Endothelial cell of umbilical vein (primary cell): Measurements from ENCODE around the gene POLE4. TPM values are rescaled to one million over a fixed set of nuclear protein-coding genes. Genes with fewer than 3 reads are reported as not detected.

Experiments
- BruUV-seq: library from RNA; stranded (reverse); fragments of 400-500 nt; replicated peaks from 2 replicates; lab custom pipeline; 2021; lab: Mats Ljungman, UMichigan
- CTCF ChIA-PET: fragments of 300-600, 350-600 bp; sonication (Branson Sonifier 250); formaldehyde crosslinking; loops from one replicate; lab custom pipeline; 2021; ENCODE audit warnings: antibody characterized with exemption, inconsistent platforms; lab: Charles Lee
- POLR2A ChIA-PET: fragments of 300-600, 350-600 bp; sonication (Branson Sonifier 250); formaldehyde crosslinking; loops from one replicate; lab custom pipeline; 2021; ENCODE audit warnings: antibody characterized with exemption, inconsistent platforms; lab: Charles Lee
- DNase-seq: peaks from one replicate; pipeline ENCODE4 v3.0.0-alpha.2; 2011; ENCODE audit warnings: low read depth, low spot score
- FAIRE-seq: peaks from 2 replicates; lab custom pipeline; 2011; peaks lifted over from hg19 to GRCh38; lab: Jason Lieb, UNC
- H2AFZ ChIP-seq: 2 replicates; pipeline ENCODE4 v1.6.0; 2012; ENCODE audit warnings: low read depth, low read length, control low read depth, inconsistent platforms
- H3K27ac ChIP-seq: 2 replicates; pipeline ENCODE4 v1.5.1; 2011; ENCODE audit warnings: low read depth, mild to moderate bottlenecking, control low read depth, low read length, moderate library complexity; ENCODE audit not compliant: insufficient read depth
- H3K27me3 ChIP-seq, 2 experiments: 2 replicates each; pipeline versions ENCODE4 v1.6.0 to v1.6.1; 2011; ENCODE audit warnings: low read length in 2 of 2, mixed read lengths in 1 of 2; ENCODE audit not compliant: control insufficient read depth in 2 of 2, insufficient read depth in 2 of 2
- H3K36me3 ChIP-seq, 2 experiments: 2 replicates in 1 of 2; 3 replicates in 1 of 2; pipeline ENCODE4 v1.5.1; 2011; ENCODE audit warnings: low read length in 2 of 2, mild to moderate bottlenecking in 1 of 2, moderate library complexity in 1 of 2; ENCODE audit not compliant: control insufficient read depth in 2 of 2, insufficient read depth in 2 of 2; ENCODE audit errors: extremely low read depth in 1 of 2
- H3K4me1 ChIP-seq: 3 replicates; pipeline ENCODE4 v1.5.1; 2011; ENCODE audit warnings: mild to moderate bottlenecking, low read length; ENCODE audit not compliant: control insufficient read depth, insufficient read depth; ENCODE audit errors: extremely low read depth
- H3K4me2 ChIP-seq: 2 replicates; pipeline ENCODE4 v1.6.1; 2011; ENCODE audit warnings: low read length, control low read depth, mixed read lengths; ENCODE audit not compliant: insufficient read depth
- H3K4me3 ChIP-seq, 3 experiments: fragments of 200-600 bp in 1 of 3; sonication (generic), shearing (Covaris generic) in 1 of 3; replicated peaks in 1 of 3; 2 replicates each; pipeline ENCODE4 v1.5.1; 2011 to 2016; ENCODE audit warnings: control low read depth in 3 of 3, low read length in 3 of 3, mild to moderate bottlenecking in 2 of 3, inconsistent platforms in 1 of 3, low read depth in 1 of 3, moderate library complexity in 1 of 3; ENCODE audit not compliant: insufficient read depth in 1 of 3
- H3K79me2 ChIP-seq: 2 replicates; pipeline ENCODE4 v1.6.0; 2012; ENCODE audit warnings: low read length, inconsistent platforms; ENCODE audit not compliant: control insufficient read depth, insufficient read depth
- H3K9ac ChIP-seq: replicated peaks from 2 replicates; pipeline ENCODE3; 2011; ENCODE audit warnings: low read length, control low read depth; ENCODE audit not compliant: insufficient read depth; ENCODE audit errors: extremely low read depth
- H3K9me1 ChIP-seq: replicated peaks from 3 replicates; pipeline ENCODE4 v1.6.0; 2011; ENCODE audit warnings: mild to moderate bottlenecking, low read length; ENCODE audit not compliant: control insufficient read depth, insufficient read depth; ENCODE audit errors: extremely low read depth
- H3K9me3 ChIP-seq: replicated peaks from 2 replicates; pipeline ENCODE4 v1.5.1; 2012; ENCODE audit warnings: low read length, inconsistent platforms; ENCODE audit not compliant: control insufficient read depth, insufficient read depth
- H4K20me1 ChIP-seq: replicated peaks from 2 replicates; pipeline ENCODE3; 2011; ENCODE audit warnings: mild to moderate bottlenecking, low read length; ENCODE audit not compliant: control insufficient read depth, insufficient read depth; ENCODE audit errors: extremely low read depth
- CTCF ChIP-seq, 2 donors: IDR thresholded peaks; 1 replicate in 1 of 2; 2 replicates in 1 of 2; pipeline ENCODE4 v1.5.1; 2011; ENCODE audit warnings: low read length in 2 of 2, mild to moderate bottlenecking in 2 of 2, moderate library complexity in 2 of 2, control low read depth in 1 of 2, inconsistent platforms in 1 of 2, low read depth in 1 of 2; ENCODE audit not compliant: insufficient read depth in 1 of 2; ENCODE audit errors: extremely low read depth in 1 of 2
- EZH2 ChIP-seq: IDR thresholded peaks from 2 replicates; pipeline ENCODE4 v1.6.1; 2012; ENCODE audit warnings: borderline replicate concordance, low read depth, mild to moderate bottlenecking, moderate library complexity, low read length, inconsistent platforms; ENCODE audit not compliant: severe bottlenecking
- FOS ChIP-seq: IDR thresholded peaks from 2 replicates; pipeline ENCODE4 v1.6.1; 2011; ENCODE audit warnings: mild to moderate bottlenecking, low read length, moderate library complexity, borderline replicate concordance; ENCODE audit not compliant: insufficient read depth
- GATA2 ChIP-seq: IDR thresholded peaks from 2 replicates; pipeline ENCODE4 v1.7.0; 2011; ENCODE audit warnings: low read depth, mild to moderate bottlenecking, moderate library complexity, mixed read lengths, low read length; ENCODE audit not compliant: insufficient read length, insufficient read depth
- JUN ChIP-seq: IDR thresholded peaks from 2 replicates; pipeline ENCODE4 v1.6.1; 2011; ENCODE audit warnings: borderline replicate concordance, low read depth; ENCODE audit not compliant: insufficient read length, insufficient read depth
- MAX ChIP-seq: IDR thresholded peaks from 2 replicates; pipeline ENCODE4 v1.6.1; 2011; ENCODE audit not compliant: insufficient read depth, insufficient read length
- MYC ChIP-seq: IDR thresholded peaks from one replicate; pipeline ENCODE4 v1.6.1; 2011; ENCODE audit warnings: mild to moderate bottlenecking, low read depth, low read length
- POLR2AphosphoS5 ChIP-seq: IDR thresholded peaks from 2 replicates; pipeline ENCODE4 v1.6.1; 2012; ENCODE audit warnings: low read depth, mild to moderate bottlenecking, control low read depth, low read length, moderate library complexity; ENCODE audit not compliant: insufficient read depth
- dilution Hi-C: fragments of 300-500 bp; cut with MboI; formaldehyde crosslinking; loops from one replicate; pipeline ENCODE4 v1.15.0; 2019; ENCODE audit warnings: low sequenced_read_pairs; ENCODE audit not compliant: extremely low pct_ligation_motif_present
- intact Hi-C: fragments of 100-400 bp; cut with micrococcal nuclease; formaldehyde crosslinking; loops from one replicate; pipeline ENCODE4 v1.10.0; 2022
- polyA plus RNA-seq, 4 experiments: library from polyadenylated mRNA; depleted of rRNA in 3 of 4; stranded (reverse) in 3 of 4; unstranded in 1 of 4; fragments of >200 nt; gene quantifications; 2 replicates each; pipeline versions ENCODE4 v1.2.1 to v1.2.3, GENCODE V29; 2011 to 2012; ENCODE audit warnings: missing spikeins in 1 of 4
- total RNA-seq: library from RNA; stranded (reverse); gene quantifications from 2 replicates; pipeline ENCODE4 v1.2.3, GENCODE V29; 2021

POLE4 gene
- total and polyA plus RNA-seq, 2 donors (not counting 3 experiments of a cell fraction or from before 2014, with no cell fraction given) = 21.4 to 42.6 TPM

DNA sequence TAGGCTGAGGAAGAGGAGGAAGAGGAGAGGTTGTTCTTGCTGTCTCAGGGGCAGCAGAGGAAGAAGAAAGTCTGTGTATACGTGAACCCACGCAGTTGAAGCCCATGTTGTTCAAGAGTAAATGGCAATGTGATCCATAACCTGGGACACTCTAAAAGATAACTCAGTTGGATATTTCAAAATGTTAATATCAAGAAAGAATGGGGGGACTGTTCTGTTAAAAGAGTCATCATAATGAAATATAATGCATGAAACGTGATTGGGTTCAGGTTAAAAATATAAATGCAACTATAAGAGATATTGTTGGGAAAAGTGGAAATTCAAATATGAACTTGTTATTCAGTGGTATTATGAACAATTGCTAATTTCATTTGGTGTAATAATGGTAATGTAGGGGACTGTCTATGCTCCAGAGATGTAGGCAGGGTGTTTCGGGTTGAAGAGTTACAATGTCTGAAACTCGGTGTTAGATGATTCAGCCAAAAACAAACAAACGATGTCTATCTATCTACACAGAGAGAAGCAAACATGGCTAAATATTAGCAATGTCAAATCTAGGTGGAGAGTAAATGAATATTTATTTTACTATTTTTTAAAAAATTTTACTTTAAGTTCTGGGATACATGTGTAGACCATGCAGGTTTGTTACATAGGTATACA, 21.1 kb upstream of the POLE4 start:
- BruUV-seq = no TSS peak
- CTCF ChIA-PET = no interaction called here
- POLR2A ChIA-PET = no interaction called here
- Histone ChIP-seq H3K36me3 (no peaks in the 10 kb centered on the region), H3K9ac (no peak overlapping the region), H4K20me1 (no peaks in the 10 kb centered on the region), H3K27ac (no peak overlapping the region), H3K79me2 (no peaks in the 10 kb centered on the region), H2AFZ (no peak overlapping the region), H3K27me3 (no peaks in the 10 kb centered on the region), H3K9me1 (no peaks in the 10 kb centered on the region), H3K4me2 (no peak overlapping the region), H3K4me3 (no peak overlapping the region), H3K4me1 (no peaks in the 10 kb centered on the region), H3K9me3 (no peaks in the 10 kb centered on the region)
- FAIRE-seq (no peak), DNase-seq (no peak)
- TF ChIP-seq MYC = no peak
- no peak for TF ChIP-seq EZH2
- no peak for TF ChIP-seq JUN
- no peak for TF ChIP-seq FOS
- dilution Hi-C loops (no loop called here), intact Hi-C loops (no loop called here)

DNA sequence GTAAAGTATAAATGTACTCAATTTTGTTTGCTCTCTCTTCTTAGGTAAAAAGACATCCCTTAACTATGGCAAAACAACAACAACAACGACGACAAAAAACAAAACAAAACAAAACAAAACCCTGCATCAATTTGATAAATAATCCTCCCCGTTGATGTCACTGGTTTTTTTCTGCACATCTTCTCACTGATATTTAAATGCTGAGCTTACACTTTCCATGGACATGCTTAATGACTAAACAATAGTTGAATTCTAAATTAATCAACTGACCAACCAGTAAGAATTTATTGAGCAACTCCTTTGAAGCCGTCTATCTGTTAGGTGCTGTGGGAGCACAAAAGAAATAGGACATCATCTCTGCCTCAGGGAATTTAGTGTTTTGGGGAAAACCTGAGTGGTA, 20.2 kb upstream of the POLE4 start:
- no peak overlapping the region for H3K4me3 ChIP-seq
- H3K9me3 ChIP-seq = no peaks in the 10 kb centered on the region
- BruUV-seq = no TSS peak
- no peaks in the 10 kb centered on the region for H3K79me2 ChIP-seq
- POLR2A ChIA-PET = no interaction called here
- H3K4me2 ChIP-seq = no peak overlapping the region
- H3K27ac ChIP-seq = no peak overlapping the region
- H3K27me3 ChIP-seq = no peaks in the 10 kb centered on the region
- no peaks in the 10 kb centered on the region for H3K36me3 ChIP-seq
- DNase-seq = no peak
- no peaks in the 10 kb centered on the region for H3K9me1 ChIP-seq
- CTCF ChIA-PET = no interaction called here
- no peak overlapping the region for H3K9ac ChIP-seq
- dilution Hi-C loops (no loop called here), intact Hi-C loops (no loop called here)
- no peaks in the 10 kb centered on the region for H3K4me1 ChIP-seq
- no peak overlapping the region for H2AFZ ChIP-seq
- no peak for TF ChIP-seq CTCF (IDR thresholded peaks at IDR 0.05; ENCODE audit: extremely low read depth in 1 of 2, insufficient read depth in 1 of 2, low read depth in 1 of 2, low read length in 2 of 2)
- no peak for TF ChIP-seq GATA2
- TF ChIP-seq MAX = no peak
- TF ChIP-seq POLR2AphosphoS5 = no peak
- FAIRE-seq = no peak
- no peaks in the 10 kb centered on the region for H4K20me1 ChIP-seq
